Measurements from ENCODE around the gene TNFSF9.

DNA sequence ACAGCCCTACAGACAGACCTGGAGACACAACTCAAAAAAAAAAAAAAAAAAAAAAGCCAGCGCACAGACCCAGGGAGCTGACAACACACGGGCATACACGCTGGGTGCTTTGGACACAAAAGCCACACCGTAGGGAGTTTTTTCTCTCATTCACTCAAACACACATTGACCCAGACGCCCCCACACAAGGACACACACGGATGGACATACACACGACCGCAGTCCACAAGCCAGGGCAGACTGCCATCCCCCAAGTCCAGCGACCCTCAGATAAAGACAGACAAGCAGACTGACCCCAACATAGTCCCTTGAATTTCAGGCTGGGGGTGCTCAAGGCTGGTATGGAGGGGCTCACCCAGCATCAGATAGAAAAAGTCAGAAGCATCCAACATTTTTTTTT, 16.7 kb upstream of the TNFSF9 start:
- TF ChIP-seq, protein P1, sequence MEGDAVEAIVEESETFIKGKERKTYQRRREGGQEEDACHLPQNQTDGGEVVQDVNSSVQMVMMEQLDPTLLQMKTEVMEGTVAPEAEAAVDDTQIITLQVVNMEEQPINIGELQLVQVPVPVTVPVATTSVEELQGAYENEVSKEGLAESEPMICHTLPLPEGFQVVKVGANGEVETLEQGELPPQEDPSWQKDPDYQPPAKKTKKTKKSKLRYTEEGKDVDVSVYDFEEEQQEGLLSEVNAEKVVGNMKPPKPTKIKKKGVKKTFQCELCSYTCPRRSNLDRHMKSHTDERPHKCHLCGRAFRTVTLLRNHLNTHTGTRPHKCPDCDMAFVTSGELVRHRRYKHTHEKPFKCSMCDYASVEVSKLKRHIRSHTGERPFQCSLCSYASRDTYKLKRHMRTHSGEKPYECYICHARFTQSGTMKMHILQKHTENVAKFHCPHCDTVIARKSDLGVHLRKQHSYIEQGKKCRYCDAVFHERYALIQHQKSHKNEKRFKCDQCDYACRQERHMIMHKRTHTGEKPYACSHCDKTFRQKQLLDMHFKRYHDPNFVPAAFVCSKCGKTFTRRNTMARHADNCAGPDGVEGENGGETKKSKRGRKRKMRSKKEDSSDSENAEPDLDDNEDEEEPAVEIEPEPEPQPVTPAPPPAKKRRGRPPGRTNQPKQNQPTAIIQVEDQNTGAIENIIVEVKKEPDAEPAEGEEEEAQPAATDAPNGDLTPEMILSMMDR (IDR thresholded peaks at IDR 0.05; ENCODE audit: insufficient read depth, low read length), result no peak
- TF ChIP-seq POLR2AphosphoS5 (IDR thresholded peaks at IDR 0.05; ENCODE audit: low read depth) (no peak), GABPA (IDR thresholded peaks at IDR 0.05; ENCODE audit: low read depth) (no peak)
- TF ChIP-seq, protein P2, sequence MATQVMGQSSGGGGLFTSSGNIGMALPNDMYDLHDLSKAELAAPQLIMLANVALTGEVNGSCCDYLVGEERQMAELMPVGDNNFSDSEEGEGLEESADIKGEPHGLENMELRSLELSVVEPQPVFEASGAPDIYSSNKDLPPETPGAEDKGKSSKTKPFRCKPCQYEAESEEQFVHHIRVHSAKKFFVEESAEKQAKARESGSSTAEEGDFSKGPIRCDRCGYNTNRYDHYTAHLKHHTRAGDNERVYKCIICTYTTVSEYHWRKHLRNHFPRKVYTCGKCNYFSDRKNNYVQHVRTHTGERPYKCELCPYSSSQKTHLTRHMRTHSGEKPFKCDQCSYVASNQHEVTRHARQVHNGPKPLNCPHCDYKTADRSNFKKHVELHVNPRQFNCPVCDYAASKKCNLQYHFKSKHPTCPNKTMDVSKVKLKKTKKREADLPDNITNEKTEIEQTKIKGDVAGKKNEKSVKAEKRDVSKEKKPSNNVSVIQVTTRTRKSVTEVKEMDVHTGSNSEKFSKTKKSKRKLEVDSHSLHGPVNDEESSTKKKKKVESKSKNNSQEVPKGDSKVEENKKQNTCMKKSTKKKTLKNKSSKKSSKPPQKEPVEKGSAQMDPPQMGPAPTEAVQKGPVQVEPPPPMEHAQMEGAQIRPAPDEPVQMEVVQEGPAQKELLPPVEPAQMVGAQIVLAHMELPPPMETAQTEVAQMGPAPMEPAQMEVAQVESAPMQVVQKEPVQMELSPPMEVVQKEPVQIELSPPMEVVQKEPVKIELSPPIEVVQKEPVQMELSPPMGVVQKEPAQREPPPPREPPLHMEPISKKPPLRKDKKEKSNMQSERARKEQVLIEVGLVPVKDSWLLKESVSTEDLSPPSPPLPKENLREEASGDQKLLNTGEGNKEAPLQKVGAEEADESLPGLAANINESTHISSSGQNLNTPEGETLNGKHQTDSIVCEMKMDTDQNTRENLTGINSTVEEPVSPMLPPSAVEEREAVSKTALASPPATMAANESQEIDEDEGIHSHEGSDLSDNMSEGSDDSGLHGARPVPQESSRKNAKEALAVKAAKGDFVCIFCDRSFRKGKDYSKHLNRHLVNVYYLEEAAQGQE (IDR thresholded peaks at IDR 0.05; ENCODE audit: insufficient replicate concordance, low read depth), result no peak

Data from HL-60 (cell line).